Measurements from ENCODE around the gene PCDHGA3.
"Not testable (repeated sequence)": the region's sequence is repeated elsewhere in the genome, so short reads cannot be mapped to it uniquely, and the experiment has no call there.

The PCDHGA3 gene

GRCh38 chr5:141392429-141393198, 49.0 kb downstream of the PCDHGA3 start, which contains the start of gene PCDHGA8:
Gene PCDHGA8 (plus strand): TSS chr5:141392633. CDS start chr5:141392814, 181 bp downstream.
- Histone ChIP-seq H3K27ac (no peak within 1 kb of the TSS), H3K4me3 (ENCODE audit: low read depth in 1 of 2, low read length in 1 of 2) (no peak within 1 kb of the TSS), H3K27me3 (peaks cover 98% of the 10 kb centered on the region), H3K36me3 (no peaks in the 10 kb centered on the region), H3K4me1 (ENCODE audit: control insufficient read depth in 1 of 2, insufficient read depth in 1 of 2, low read depth in 1 of 2, low read length in 1 of 2) (no peaks in the 10 kb centered on the region), H3K9me3 (peaks cover 26% of the 10 kb centered on the region)
- no peak for TF ChIP-seq CTCF (IDR thresholded peaks at IDR 0.05)

GRCh38 chr5:141393267-141393666, 49.6 kb downstream of the PCDHGA3 start:
- TF ChIP-seq CTCF (IDR thresholded peaks at IDR 0.05) = no peak
- H3K4me1 ChIP-seq (ENCODE audit: control insufficient read depth in 1 of 2, insufficient read depth in 1 of 2, low read depth in 1 of 2, low read length in 1 of 2) = no peaks in the 10 kb centered on the region
- no peaks in the 10 kb centered on the region for H3K36me3 ChIP-seq
- no peak overlapping the region for H3K27ac ChIP-seq
- no peak overlapping the region for H3K4me3 ChIP-seq (ENCODE audit: low read depth in 1 of 2, low read length in 1 of 2)
- H3K27me3 ChIP-seq = peaks cover 98% of the 10 kb centered on the region
- peaks cover 26% of the 10 kb centered on the region for H3K9me3 ChIP-seq

- not testable (repeated sequence) for H3K4me3 ChIP-seq (ENCODE audit: low read depth in 1 of 2, low read length in 1 of 2); H3K27ac ChIP-seq; H3K4me1 ChIP-seq (ENCODE audit: control insufficient read depth in 1 of 2, insufficient read depth in 1 of 2, low read depth in 1 of 2, low read length in 1 of 2); H3K36me3 ChIP-seq
- peaks cover 26% of the 10 kb centered on the region for H3K9me3 ChIP-seq
- H3K27me3 ChIP-seq = peaks cover 98% of the 10 kb centered on the region
Observed at GRCh38 chr5:141394401-141395187, 51.0 kb downstream of the PCDHGA3 start.

All from neutrophil (primary cell).